ENCODE measurements around the gene DESI2. TPM values are rescaled to one million over a fixed set of nuclear protein-coding genes. Genes with fewer than 3 reads are reported as not detected.
"Not testable (repeated sequence)": the region's sequence is repeated elsewhere in the genome, so short reads cannot be mapped to it uniquely, and the experiment has no call there.

The DESI2 gene
- total RNA-seq, 1 experiment from 2014 or later: 58.7 TPM

- peak overlapping the region; percentile 77 for H3K27ac ChIP-seq (ENCODE audit: low read length)
- CTCF ChIA-PET: interaction anchor here (0.6 kb wide), 1 partner anchor 63 kb away, joined by 3 read pairs; no protein-coding TSS in a partner anchor
- H3K79me2 ChIP-seq (ENCODE audit: low read length); H3K9me2 ChIP-seq (replicated peaks; ENCODE audit: low read length); H3K36me3 ChIP-seq (ENCODE audit: low read depth, low read length); POLR2A ChIA-PET (ENCODE audit: unreplicated experiment); H3F3A ChIP-seq (ENCODE audit: low read length, unreplicated experiment); H4K20me1 ChIP-seq (ENCODE audit: low read length); H3K27me3 ChIP-seq (ENCODE audit: low read length); H3K9me3 ChIP-seq (ENCODE audit: low read length): not testable (repeated sequence)
- peak overlapping the region; percentile 33; the same call in 1 of the 2 replicates for H3K4me3 ChIP-seq (ENCODE audit: low read length)
- intact Hi-C loops (cut with micrococcal nuclease): loop anchor here (1.0 to 2.0 kb wide), 3 partner anchors 21 to 85 kb away; no protein-coding TSS in a partner anchor
- peak overlapping the region; percentile 45; the same call in 1 of the 2 replicates for H3K9ac ChIP-seq (ENCODE audit: low read length)
- peaks cover 25% of the 10 kb centered on the region for H3K4me1 ChIP-seq (ENCODE audit: insufficient read depth, low read length)
- ATAC-seq (peak; percentile 92), DNase-seq (peak; percentile 99)
- peak overlapping the region; percentile 56 for H2AFZ ChIP-seq (ENCODE audit: low read length)
- TSS peak; percentile 50 for BruUV-seq (replicated peaks)
- peak overlapping the region; percentile 67 for H3K4me2 ChIP-seq (ENCODE audit: low read length)
Observed at GRCh38 chr1:244740027-244740617, 87.2 kb downstream of the DESI2 start.

GRCh38 chr1:244741692-244742091, 88.8 kb downstream of the DESI2 start:
- no peaks in the 10 kb centered on the region for H3K79me2 ChIP-seq (ENCODE audit: low read length)
- H3K4me3 ChIP-seq (ENCODE audit: low read length): no peak overlapping the region
- DNase-seq: no peak
- intact Hi-C loops (cut with micrococcal nuclease): loop anchor here (2.0 kb wide), 2 partner anchors 23 to 87 kb away; no protein-coding TSS in a partner anchor
- peaks cover 12% of the 10 kb centered on the region for H3K4me1 ChIP-seq (ENCODE audit: insufficient read depth, low read length)
- peaks cover 3% of the 10 kb centered on the region for H3F3A ChIP-seq (ENCODE audit: low read length, unreplicated experiment)
- no TSS peak for BruUV-seq (replicated peaks)
- H2AFZ ChIP-seq (ENCODE audit: low read length): no peak overlapping the region
- POLR2A ChIA-PET (ENCODE audit: unreplicated experiment): interaction anchor here (0.7 kb wide), 1 partner anchor 79 kb away, joined by 17 read pairs; no protein-coding TSS in a partner anchor
- TF ChIP-seq EZH2phosphoT487 (IDR thresholded peaks at IDR 0.05; ENCODE audit: borderline replicate concordance, low read length) (no peak), EZH2 (IDR thresholded peaks at IDR 0.05; ENCODE audit: low read length, unreplicated experiment) (no peak), CTCF (conservative IDR thresholded peaks at IDR 0.05; ENCODE audit: low read depth, low read length) (no peak)
- no peaks in the 10 kb centered on the region for H4K20me1 ChIP-seq (ENCODE audit: low read length)
- no peaks in the 10 kb centered on the region for H3K9me3 ChIP-seq (ENCODE audit: low read length)
- no peaks in the 10 kb centered on the region for H3K36me3 ChIP-seq (ENCODE audit: low read depth, low read length)
- CTCF ChIA-PET: no interaction called here
- no peak for ATAC-seq
- no peak overlapping the region for H3K9ac ChIP-seq (ENCODE audit: low read length)
- no peak overlapping the region for H3K27ac ChIP-seq (ENCODE audit: low read length)
- no peaks in the 10 kb centered on the region for H3K9me2 ChIP-seq (replicated peaks; ENCODE audit: low read length)
- H3K27me3 ChIP-seq (ENCODE audit: low read length): no peaks in the 10 kb centered on the region
- H3K4me2 ChIP-seq (ENCODE audit: low read length): no peak overlapping the region

- H3K4me1 ChIP-seq (ENCODE audit: insufficient read depth, low read length): peaks cover 6% of the 10 kb centered on the region; the same call in 1 of the 2 replicates
- no peaks in the 10 kb centered on the region for H3K27me3 ChIP-seq (ENCODE audit: low read length)
- H2AFZ ChIP-seq (ENCODE audit: low read length): no peak overlapping the region
- TF ChIP-seq EZH2 (IDR thresholded peaks at IDR 0.05; ENCODE audit: low read length, unreplicated experiment) (no peak), CTCF (conservative IDR thresholded peaks at IDR 0.05; ENCODE audit: low read depth, low read length) (no peak), EZH2phosphoT487 (IDR thresholded peaks at IDR 0.05; ENCODE audit: borderline replicate concordance, low read length) (no peak)
- ATAC-seq (no peak), DNase-seq (no peak)
- H3K9me3 ChIP-seq (ENCODE audit: low read length): no peaks in the 10 kb centered on the region
- H3K9me2 ChIP-seq (replicated peaks; ENCODE audit: low read length): no peaks in the 10 kb centered on the region
- H3K9ac ChIP-seq (ENCODE audit: low read length): no peak overlapping the region
- no peak overlapping the region for H3K4me2 ChIP-seq (ENCODE audit: low read length)
- no peaks in the 10 kb centered on the region for H4K20me1 ChIP-seq (ENCODE audit: low read length)
- ChIA-PET POLR2A (ENCODE audit: unreplicated experiment) (no interaction called here), CTCF (no interaction called here)
- no peak overlapping the region for H3K27ac ChIP-seq (ENCODE audit: low read length)
- H3K36me3 ChIP-seq (ENCODE audit: low read depth, low read length): no peaks in the 10 kb centered on the region
- no peak overlapping the region for H3K4me3 ChIP-seq (ENCODE audit: low read length)
- intact Hi-C loops (cut with micrococcal nuclease): no loop called here
- H3K79me2 ChIP-seq (ENCODE audit: low read length): no peaks in the 10 kb centered on the region
- no peaks in the 10 kb centered on the region for H3F3A ChIP-seq (ENCODE audit: low read length, unreplicated experiment)
- no TSS peak for BruUV-seq (replicated peaks)
Observed at GRCh38 chr1:244749230-244750016, 96.5 kb downstream of the DESI2 start.

Measured in PC-3 (cell line).